ENCODE data around the gene B4GALNT4.
"Not testable (repeated sequence)": the region's sequence is repeated elsewhere in the genome, so short reads cannot be mapped to it uniquely, and the experiment has no call there.

B4GALNT4 gene

DNA sequence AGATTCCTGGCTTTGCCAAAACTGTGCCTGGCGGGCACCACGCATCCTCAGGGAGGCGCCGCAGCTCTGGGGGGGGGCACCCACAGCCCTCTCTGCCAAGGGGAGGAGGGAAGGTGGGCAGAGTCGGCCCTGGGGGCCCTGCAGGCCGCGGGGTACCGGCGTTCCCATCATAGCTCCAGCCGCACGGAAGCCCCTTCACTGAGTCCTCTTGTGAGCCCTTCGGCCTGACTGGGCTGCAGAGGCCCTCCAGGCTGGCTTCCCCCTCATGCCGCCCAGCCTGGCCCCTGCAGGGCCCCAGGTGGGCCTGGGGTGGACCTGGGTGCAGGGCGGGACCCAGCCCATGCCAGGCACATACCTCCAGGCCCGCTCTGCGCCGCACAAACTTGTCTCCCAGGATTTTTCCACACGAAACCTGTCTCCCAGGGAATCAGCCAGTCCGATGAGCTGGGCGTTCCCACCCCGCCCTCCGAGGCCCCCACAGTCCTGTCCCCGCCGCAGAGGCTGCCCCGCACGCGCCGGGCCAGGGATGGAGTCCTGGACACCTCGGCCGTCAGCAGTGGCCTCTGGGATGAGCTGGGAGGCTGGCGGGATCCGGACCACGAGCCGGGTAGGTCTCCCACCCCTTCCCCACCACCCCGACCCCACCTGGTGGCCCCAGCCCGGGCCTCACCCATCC lies 22.9 kb downstream of the B4GALNT4 start:
- DNase-seq (ENCODE audit: low read depth, low spot score) = no peak

GRCh38 chr11:393219-394033 lies 24.1 kb downstream of the B4GALNT4 start:
- DNase-seq (ENCODE audit: low read depth, low spot score) = no peak

DNA sequence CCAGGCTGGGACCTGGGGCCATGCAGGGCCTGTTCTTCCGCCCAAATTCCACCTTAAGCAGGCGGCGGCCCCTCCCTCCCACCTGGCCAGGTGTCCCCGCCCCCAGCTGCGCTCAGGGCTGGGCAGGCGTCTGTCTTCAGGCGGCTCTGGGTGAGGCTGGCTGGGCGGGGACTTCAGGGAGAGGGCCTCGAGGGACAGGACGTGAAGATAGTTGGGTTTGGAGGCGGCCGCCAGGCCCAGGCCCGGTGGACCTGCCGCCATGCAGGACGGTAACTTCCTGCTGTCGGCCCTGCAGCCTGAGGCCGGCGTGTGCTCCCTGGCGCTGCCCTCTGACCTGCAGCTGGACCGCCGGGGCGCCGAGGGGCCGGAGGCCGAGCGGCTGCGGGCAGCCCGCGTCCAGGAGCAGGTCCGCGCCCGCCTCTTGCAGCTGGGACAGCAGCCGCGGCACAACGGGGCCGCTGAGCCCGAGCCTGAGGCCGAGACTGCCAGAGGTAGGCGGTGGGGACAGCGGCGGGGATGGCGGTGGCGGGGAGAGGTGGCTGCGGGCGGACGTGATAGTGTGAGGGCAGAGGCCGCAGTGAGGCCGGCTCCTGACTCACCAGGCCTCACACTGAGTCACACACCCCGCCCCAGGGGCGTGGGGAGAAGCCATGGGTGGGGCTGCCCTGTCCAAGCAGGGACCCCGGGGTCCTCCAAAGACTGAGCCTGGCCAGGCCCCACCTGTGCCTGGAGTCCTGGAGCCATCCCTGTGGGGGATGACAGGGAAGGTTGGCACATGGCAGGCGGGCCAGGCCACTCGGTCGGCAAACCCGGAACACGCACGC lies 24.9 kb downstream of the B4GALNT4 start, which contains the start of gene PKP3:
TSS of gene PKP3 (plus strand) at position 176 of the 824 bp plus-strand sequence. CDS start at position 260, 84 bp downstream.
- DNase-seq (ENCODE audit: low read depth, low spot score) = no peak

DNA sequence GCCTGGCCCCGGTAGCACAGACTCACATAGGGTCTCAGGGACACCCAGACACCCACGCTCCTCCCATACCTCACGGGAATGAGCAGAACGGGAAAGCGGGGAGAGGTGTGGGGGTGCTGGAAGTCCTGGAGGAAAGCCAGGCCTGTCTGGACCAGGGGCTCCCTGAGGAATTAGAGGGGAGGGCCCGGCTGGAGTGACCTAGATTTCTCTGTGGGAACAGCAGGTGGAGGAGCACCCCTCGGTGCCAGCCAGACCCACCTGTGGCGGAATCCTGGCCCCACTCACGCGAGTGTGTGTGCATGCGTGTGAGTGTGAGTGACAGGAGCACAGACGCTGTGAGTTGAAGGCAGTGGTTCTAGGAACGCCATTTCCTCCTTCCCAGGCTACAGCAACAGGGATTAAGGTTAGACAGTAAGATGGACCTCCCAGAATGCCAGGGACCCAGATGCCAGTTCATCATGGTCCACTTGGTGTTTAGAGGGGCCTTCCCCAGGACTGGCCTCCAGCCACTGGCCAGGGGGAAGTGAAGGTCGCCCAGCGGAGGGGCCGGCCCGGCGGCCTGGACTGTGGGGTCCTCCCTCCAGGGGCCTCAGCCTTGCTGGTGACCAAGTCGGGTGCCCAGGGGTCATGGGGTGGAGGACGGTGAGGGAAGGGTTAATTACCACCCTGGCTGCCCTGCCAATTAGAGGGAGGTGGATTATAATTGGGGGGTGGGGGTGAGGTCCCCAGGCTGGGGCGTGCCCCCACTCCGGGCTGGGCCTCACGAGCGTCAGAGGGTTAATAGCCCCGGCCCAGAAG lies 25.8 kb downstream of the B4GALNT4 start:
- no peak for DNase-seq (ENCODE audit: low read depth, low spot score)

GRCh38 chr11:395866-396265 lies 26.6 kb downstream of the B4GALNT4 start:
- no peak for DNase-seq (ENCODE audit: low read depth, low spot score)

GRCh38 chr11:396511-396947 lies 27.2 kb downstream of the B4GALNT4 start:
- DNase-seq (ENCODE audit: low read depth, low spot score) = no peak

DNA sequence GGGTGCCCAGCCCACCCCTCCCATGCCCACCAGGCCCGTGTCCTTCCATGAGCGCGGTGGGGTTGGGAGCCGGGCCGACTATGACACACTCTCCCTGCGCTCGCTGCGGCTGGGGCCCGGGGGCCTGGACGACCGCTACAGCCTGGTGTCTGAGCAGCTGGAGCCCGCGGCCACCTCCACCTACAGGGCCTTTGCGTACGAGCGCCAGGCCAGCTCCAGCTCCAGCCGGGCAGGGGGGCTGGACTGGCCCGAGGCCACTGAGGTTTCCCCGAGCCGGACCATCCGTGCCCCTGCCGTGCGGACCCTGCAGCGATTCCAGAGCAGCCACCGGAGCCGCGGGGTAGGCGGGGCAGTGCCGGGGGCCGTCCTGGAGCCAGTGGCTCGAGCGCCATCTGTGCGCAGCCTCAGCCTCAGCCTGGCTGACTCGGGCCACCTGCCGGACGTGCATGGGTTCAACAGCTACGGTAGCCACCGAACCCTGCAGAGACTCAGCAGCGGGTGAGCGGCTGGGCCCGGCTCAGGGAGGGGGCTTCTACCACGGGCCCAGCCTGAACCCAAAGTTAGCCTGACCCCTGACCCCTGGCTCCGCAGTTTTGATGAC lies 27.7 kb downstream of the B4GALNT4 start:
- DNase-seq (ENCODE audit: low read depth, low spot score) = no peak

GRCh38 chr11:398826-399225 lies 29.5 kb downstream of the B4GALNT4 start:
- DNase-seq (ENCODE audit: low read depth, low spot score) = no peak

GRCh38 chr11:399731-400211 lies 30.5 kb downstream of the B4GALNT4 start:
- DNase-seq (ENCODE audit: low read depth, low spot score) = no peak

GRCh38 chr11:400241-400689 lies 31.0 kb downstream of the B4GALNT4 start:
- no peak for DNase-seq (ENCODE audit: low read depth, low spot score)

GRCh38 chr11:401196-401595 lies 31.9 kb downstream of the B4GALNT4 start:
- not testable (repeated sequence) for DNase-seq (ENCODE audit: low read depth, low spot score)

DNA sequence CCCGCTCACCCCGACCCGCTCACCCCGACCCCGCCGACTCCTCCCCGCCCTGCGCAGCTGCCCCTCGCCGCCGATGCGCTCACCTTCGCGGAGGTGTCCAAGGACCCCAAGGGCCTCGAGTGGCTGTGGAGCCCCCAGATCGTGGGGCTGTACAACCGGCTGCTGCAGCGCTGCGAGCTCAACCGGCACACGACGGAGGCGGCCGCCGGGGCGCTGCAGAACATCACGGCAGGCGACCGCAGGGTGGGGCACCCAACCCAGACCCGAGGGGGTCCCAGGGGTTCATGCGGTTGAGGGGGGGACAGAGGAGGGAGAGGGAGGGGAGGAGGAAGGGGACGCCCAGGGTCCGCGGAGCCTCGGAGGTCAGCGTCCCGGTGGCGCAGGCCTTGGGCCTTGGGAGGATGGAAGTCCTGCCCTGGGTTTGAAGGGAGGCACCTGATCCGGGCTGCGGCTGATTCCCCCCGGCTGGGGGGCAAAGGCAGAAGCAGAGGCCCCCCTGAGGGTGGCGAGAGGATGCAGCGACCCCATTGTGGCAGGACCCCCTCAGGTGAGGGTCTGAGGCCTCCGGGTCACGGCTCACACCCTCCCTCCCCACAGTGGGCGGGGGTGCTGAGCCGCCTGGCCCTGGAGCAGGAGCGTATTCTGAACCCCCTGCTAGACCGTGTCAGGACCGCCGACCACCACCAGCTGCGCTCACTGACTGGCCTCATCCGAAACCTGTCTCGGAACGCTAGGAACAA lies 33.9 kb downstream of the B4GALNT4 start:
- DNase-seq (ENCODE audit: low read depth, low spot score) = no peak

- no peak for DNase-seq (ENCODE audit: low read depth, low spot score)
These were observed 34.6 kb downstream of the B4GALNT4 start for GRCh38 chr11:403761-404431.

DNA sequence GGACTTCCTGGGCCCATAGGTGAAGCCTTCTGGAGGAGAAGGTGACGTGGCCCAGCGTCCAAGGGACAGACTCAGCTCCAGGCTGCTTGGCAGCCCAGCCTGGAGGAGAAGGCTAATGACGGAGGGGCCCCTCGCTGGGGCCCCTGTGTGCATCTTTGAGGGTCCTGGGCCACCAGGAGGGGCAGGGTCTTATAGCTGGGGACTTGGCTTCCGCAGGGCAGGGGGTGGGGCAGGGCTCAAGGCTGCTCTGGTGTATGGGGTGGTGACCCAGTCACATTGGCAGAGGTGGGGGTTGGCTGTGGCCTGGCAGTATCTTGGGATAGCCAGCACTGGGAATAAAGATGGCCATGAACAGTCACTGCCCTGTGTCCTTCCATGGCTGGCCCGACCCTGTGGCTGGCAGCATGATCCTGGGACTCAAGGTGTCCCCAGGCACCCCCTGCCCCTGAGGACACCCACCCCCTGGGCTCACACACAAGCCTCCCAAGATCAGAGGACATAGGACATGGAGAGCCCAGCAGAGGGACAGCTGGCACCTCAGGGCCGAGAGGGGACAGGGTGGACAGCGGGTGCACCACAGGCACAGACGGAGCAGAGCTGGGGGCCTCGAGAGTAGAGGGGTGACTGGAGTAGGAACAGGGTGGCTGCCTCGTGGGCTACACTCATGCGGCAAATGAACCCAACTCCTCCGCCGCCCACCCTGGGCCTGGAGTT lies 35.4 kb downstream of the B4GALNT4 start:
- DNase-seq (ENCODE audit: low read depth, low spot score) = no peak

- DNase-seq (ENCODE audit: low read depth, low spot score) = no peak
These were observed 36.1 kb downstream of the B4GALNT4 start for GRCh38 chr11:405323-405953.

DNA sequence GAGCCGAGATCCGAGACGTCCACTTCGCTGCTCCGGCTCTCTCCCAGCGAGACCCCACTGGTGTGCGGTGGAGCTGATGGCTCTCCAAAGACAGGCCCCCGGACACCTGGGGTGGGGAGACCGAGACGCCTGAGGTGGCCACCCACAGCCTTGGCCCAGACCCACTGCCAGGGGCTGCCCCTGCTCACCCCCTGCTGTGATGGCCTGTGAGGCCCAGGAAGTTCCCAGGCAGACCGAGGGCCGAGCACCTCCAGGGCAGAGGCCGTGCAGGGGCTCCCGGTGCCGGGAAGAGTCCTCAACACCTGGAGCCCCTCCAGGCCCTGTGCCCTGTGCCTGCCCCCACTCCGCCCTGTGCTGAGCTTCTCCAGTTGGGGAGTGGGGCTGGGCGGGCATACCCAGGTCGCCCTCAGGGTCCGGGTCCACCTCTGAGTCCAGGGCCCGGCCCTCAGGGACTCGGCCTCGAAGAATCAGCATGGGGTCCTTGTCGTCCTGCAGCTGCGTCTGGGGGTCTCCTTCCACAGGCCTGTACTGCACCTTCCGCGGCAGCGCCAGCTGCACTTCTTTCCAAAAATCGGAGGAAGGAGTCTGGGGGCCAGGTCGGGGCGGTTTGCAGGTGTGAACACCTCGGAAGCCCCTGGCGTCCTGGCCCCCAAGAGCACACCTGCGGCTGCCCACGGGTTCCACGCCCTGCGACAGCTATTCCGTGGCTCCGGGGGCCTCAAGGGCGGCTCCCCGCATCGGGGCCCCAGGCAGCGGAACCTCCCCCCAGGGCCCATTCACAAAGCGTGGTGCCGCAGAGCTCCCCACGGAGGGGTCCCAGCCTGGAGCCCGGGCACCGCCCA lies 36.9 kb downstream of the B4GALNT4 start:
- no peak for DNase-seq (ENCODE audit: low read depth, low spot score)
